ENCODE data around the gene ZIC2.

DNA sequence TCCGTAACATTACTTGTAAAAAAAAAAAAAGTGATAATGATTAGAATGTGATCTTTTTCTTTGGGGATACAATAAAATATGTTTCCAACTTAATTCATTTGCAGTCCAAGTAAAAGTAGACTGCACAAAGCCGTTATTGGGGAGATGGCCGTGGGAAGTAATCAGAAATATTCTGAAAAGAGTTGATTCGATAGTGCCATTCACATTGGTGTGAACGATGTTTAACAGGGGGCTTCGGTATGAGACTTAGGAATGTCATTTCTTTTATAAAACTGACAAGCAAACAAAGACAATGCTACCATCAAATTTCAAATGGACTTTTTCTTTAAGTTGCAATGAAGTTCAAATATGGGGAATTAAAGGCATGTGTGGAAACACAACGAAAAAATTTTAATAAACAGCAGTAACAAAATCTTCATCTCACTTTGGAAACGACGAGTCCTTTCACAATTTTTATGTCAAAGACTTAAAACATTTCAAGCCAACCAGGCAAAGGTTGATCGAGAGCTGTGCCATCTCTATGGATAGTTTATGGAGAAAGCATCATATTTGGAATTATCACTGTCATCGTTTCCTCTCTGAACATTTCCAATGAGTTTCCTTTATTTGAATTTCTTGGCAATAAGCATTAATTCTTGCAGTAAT lies 8.3 kb upstream of the ZIC2 start:
- TF ChIP-seq, protein P1, sequence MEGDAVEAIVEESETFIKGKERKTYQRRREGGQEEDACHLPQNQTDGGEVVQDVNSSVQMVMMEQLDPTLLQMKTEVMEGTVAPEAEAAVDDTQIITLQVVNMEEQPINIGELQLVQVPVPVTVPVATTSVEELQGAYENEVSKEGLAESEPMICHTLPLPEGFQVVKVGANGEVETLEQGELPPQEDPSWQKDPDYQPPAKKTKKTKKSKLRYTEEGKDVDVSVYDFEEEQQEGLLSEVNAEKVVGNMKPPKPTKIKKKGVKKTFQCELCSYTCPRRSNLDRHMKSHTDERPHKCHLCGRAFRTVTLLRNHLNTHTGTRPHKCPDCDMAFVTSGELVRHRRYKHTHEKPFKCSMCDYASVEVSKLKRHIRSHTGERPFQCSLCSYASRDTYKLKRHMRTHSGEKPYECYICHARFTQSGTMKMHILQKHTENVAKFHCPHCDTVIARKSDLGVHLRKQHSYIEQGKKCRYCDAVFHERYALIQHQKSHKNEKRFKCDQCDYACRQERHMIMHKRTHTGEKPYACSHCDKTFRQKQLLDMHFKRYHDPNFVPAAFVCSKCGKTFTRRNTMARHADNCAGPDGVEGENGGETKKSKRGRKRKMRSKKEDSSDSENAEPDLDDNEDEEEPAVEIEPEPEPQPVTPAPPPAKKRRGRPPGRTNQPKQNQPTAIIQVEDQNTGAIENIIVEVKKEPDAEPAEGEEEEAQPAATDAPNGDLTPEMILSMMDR (IDR thresholded peaks at IDR 0.05; ENCODE audit: control extremely low read depth in 1 of 3, insufficient read depth in 1 of 3, low read depth in 1 of 3, low read length in 3 of 3), result no peak
- TF ChIP-seq CEBPB (IDR thresholded peaks at IDR 0.05; ENCODE audit: low read depth, low read length), result no peak
- no peak for TF ChIP-seq CBX5 (IDR thresholded peaks at IDR 0.05; ENCODE audit: low read depth, low read length)
- no peak for TF ChIP-seq EP300 (IDR thresholded peaks at IDR 0.05; ENCODE audit: borderline replicate concordance in 1 of 2, low read depth in 2 of 2, low read length in 2 of 2)
- TF ChIP-seq POLR2AphosphoS5 (IDR thresholded peaks at IDR 0.05; ENCODE audit: low read depth, low read length), result no peak
- no peak for TF ChIP-seq CREB1 (IDR thresholded peaks at IDR 0.05)
- TF ChIP-seq, protein P2, sequence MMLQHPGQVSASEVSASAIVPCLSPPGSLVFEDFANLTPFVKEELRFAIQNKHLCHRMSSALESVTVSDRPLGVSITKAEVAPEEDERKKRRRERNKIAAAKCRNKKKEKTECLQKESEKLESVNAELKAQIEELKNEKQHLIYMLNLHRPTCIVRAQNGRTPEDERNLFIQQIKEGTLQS (IDR thresholded peaks at IDR 0.05; ENCODE audit: insufficient read depth, low read depth, low read length), result no peak
